Activated CD4-positive, alpha-beta T cell treated with anti-CD3 and anti-CD28 coated beads, Interleukin-2, Interleukin-6, amounts not matched to agents 100 ng/mL and 50 ng/mL, durations not matched to agents 16 hours and 8 hours (primary cell): Measurements from ENCODE around the gene NEGR1.

Experiments used
- DNase-seq: peaks from one replicate; pipeline ENCODE4 v3.0.0-alpha.2; 2020

Gene NEGR1

GRCh38 chr1:71424536-71424935, 857.8 kb downstream of the NEGR1 start:
- no peak for DNase-seq

- DNase-seq, result no peak
Observed at GRCh38 chr1:71422221-71422620, 860.1 kb downstream of the NEGR1 start.

- no peak for DNase-seq
Observed at GRCh38 chr1:71417421-71417820, 864.9 kb downstream of the NEGR1 start.

- DNase-seq, result no peak
Observed at GRCh38 chr1:71414179-71414578, 868.2 kb downstream of the NEGR1 start.

- DNase-seq, result no peak
Observed at GRCh38 chr1:71413441-71414175, 868.7 kb downstream of the NEGR1 start.

GRCh38 chr1:71400050-71400449, 882.3 kb downstream of the NEGR1 start:
- DNase-seq, result no peak

GRCh38 chr1:71399594-71399993, 882.7 kb downstream of the NEGR1 start:
- DNase-seq, result no peak

- no peak for DNase-seq
Observed at GRCh38 chr1:71393301-71393700, 889.0 kb downstream of the NEGR1 start.

GRCh38 chr1:71390518-71390917, 891.8 kb downstream of the NEGR1 start:
- DNase-seq, result no peak

- no peak for DNase-seq
Observed at GRCh38 chr1:71377886-71378285, 904.5 kb downstream of the NEGR1 start.

- DNase-seq, result no peak
Observed at GRCh38 chr1:71372496-71372895, 909.8 kb downstream of the NEGR1 start.

GRCh38 chr1:71371581-71371980, 910.8 kb downstream of the NEGR1 start:
- no peak for DNase-seq

- DNase-seq, result no peak
Observed at GRCh38 chr1:71364236-71364635, 918.1 kb downstream of the NEGR1 start.

- no peak for DNase-seq
Observed at GRCh38 chr1:71362691-71363090, 919.6 kb downstream of the NEGR1 start.

GRCh38 chr1:71362076-71362475, 920.3 kb downstream of the NEGR1 start:
- no peak for DNase-seq

GRCh38 chr1:71357708-71358107, 924.6 kb downstream of the NEGR1 start:
- DNase-seq, result no peak

- DNase-seq, result no peak
Observed at GRCh38 chr1:71351438-71351837, 930.9 kb downstream of the NEGR1 start.

- DNase-seq, result no peak
Observed at GRCh38 chr1:71350805-71351204, 931.5 kb downstream of the NEGR1 start.

GRCh38 chr1:71350330-71350729, 932.0 kb downstream of the NEGR1 start:
- no peak for DNase-seq
